NCI-H2196 treated with DMSO at 0.1 percent for 48 hours (cell line): ENCODE data around the gene CALM3.

Experiments
- DNase-seq: peaks from one replicate; lab custom pipeline; 2025; ENCODE audit not compliant: unreplicated experiment; lab: John Stamatoyannopoulos, UW

The CALM3 gene

GRCh38 chr19:46599716-46600373 is 1.3 kb upstream of the CALM3 start:
- no peak for DNase-seq

GRCh38 chr19:46600384-46601317 is 479 bp upstream of the CALM3 start:
- DNase-seq = peak; percentile 97

- DNase-seq = no peak
Observed at GRCh38 chr19:46602392-46603194, 1.5 kb downstream of the CALM3 start.

- DNase-seq = no peak
Observed at GRCh38 chr19:46603195-46603637, 2.1 kb downstream of the CALM3 start.

- DNase-seq = no peak
Observed at GRCh38 chr19:46603752-46604231, 2.7 kb downstream of the CALM3 start.

GRCh38 chr19:46604781-46605355 is 3.7 kb downstream of the CALM3 start:
- DNase-seq = no peak

GRCh38 chr19:46605356-46605821 is 4.3 kb downstream of the CALM3 start:
- no peak for DNase-seq

GRCh38 chr19:46606019-46606418 is 4.9 kb downstream of the CALM3 start:
- DNase-seq = no peak

- no peak for DNase-seq
Observed at GRCh38 chr19:46606681-46607447, 5.7 kb downstream of the CALM3 start.

- peak; percentile 37 for DNase-seq
Observed at GRCh38 chr19:46607448-46607841, 6.3 kb downstream of the CALM3 start.

GRCh38 chr19:46608178-46608577 is 7.0 kb downstream of the CALM3 start:
- no peak for DNase-seq

GRCh38 chr19:46608581-46609345 is 7.6 kb downstream of the CALM3 start:
- DNase-seq = no peak

- no peak for DNase-seq
Observed at GRCh38 chr19:46609511-46610412, 8.6 kb downstream of the CALM3 start.

- DNase-seq = no peak
Observed at GRCh38 chr19:46610413-46610775, 9.3 kb downstream of the CALM3 start.

GRCh38 chr19:46610851-46611770 is 10.0 kb downstream of the CALM3 start:
- DNase-seq = no peak

GRCh38 chr19:46611776-46612175 is 10.6 kb downstream of the CALM3 start:
- DNase-seq = no peak

GRCh38 chr19:46613525-46613924 is 12.4 kb downstream of the CALM3 start:
- DNase-seq = no peak
